ENCODE measurements around the gene ERH.
"Not testable (repeated sequence)": the region's sequence is repeated elsewhere in the genome, so short reads cannot be mapped to it uniquely, and the experiment has no call there.

ERH gene

DNA sequence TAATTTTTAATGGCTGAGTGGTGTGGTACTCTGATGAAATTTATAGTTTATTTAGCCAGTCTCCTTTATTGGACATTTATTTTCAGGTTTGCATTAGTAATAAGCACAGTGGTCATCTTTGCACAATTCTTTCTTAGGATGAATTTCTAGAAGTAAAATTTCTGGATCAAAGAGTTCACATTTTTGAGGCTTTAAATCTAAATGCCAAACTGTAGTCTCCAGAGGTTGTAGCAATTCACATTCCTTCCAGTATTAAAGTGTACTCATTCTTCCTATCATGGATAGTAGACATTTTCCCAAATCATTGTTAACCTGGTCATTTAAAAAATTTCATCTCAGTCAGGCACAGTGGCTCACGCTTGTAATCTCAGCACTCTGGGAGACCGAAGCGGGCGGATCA, 25.2 kb upstream of the ERH start:
- Histone ChIP-seq H3K4me1 (ENCODE audit: insufficient read depth, low read length) (no peaks in the 10 kb centered on the region), H3K4me3 (ENCODE audit: low read length) (no peak overlapping the region), H3K27ac (ENCODE audit: low read depth, low read length) (no peak overlapping the region), H3K9me3 (ENCODE audit: insufficient read depth, low read depth, low read length) (peaks cover 12% of the 10 kb centered on the region), H3K27me3 (ENCODE audit: insufficient read depth, low read length) (no peaks in the 10 kb centered on the region), H3K9ac (ENCODE audit: low read depth, low read length) (no peak overlapping the region), H3K36me3 (ENCODE audit: insufficient read depth, low read length) (peaks cover 43% of the 10 kb centered on the region)
- 96% methylated on average over 4 of the region's 4 CpGs for WGBS

DNA sequence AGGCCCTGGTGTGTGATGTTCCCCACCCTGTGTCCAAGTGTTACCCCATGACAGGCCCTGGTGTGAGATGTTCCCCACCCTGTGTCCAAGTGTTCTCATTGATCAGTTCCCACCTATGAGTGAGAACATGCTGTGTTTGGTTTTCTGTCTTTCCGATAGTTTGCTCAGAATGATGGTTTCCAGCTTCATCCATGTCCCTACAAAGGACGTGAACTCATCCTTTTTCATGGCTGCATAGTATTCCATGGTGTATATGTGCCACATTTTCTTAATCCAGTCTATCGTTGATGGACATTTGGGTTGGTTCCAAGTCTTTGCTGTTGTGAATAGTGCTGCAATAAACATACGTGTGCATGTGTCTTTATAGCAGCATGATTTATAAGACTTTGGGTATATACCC, 18.0 kb upstream of the ERH start:
- not testable (repeated sequence) for H3K9ac ChIP-seq (ENCODE audit: low read depth, low read length); H3K27me3 ChIP-seq (ENCODE audit: insufficient read depth, low read length); H3K4me1 ChIP-seq (ENCODE audit: insufficient read depth, low read length); H3K9me3 ChIP-seq (ENCODE audit: insufficient read depth, low read depth, low read length); H3K36me3 ChIP-seq (ENCODE audit: insufficient read depth, low read length); H3K4me3 ChIP-seq (ENCODE audit: low read length); H3K27ac ChIP-seq (ENCODE audit: low read depth, low read length)
- WGBS, result 98% methylated on average over 3 of the region's 4 CpGs

DNA sequence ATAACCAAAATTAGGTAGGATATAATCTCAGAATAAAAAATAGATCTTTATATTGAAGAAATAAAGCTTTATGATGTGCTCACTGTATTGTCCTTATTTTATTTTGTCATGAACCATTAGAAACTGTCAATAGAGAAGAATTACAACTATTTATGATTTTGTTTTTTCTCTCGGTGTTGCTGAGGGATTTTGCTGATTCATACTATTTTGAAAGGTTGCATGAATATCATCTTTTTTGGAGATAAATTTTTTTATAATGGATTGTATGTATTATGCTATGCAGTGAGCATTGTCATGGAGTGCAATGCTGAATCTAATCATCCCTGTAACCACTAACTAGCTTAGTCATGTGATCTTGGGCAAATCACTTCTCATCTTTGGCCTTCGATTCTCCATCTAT, 15.4 kb upstream of the ERH start:
- no peaks in the 10 kb centered on the region for H3K27me3 ChIP-seq (ENCODE audit: insufficient read depth, low read length)
- H3K4me1 ChIP-seq (ENCODE audit: insufficient read depth, low read length), result no peaks in the 10 kb centered on the region
- no peak overlapping the region for H3K27ac ChIP-seq (ENCODE audit: low read depth, low read length)
- no peak overlapping the region for H3K9ac ChIP-seq (ENCODE audit: low read depth, low read length)
- H3K4me3 ChIP-seq (ENCODE audit: low read length), result no peak overlapping the region
- H3K36me3 ChIP-seq (ENCODE audit: insufficient read depth, low read length), result no peaks in the 10 kb centered on the region
- 100% methylated on average over 1 of the region's 2 CpGs for WGBS
- H3K9me3 ChIP-seq (ENCODE audit: insufficient read depth, low read depth, low read length), result no peaks in the 10 kb centered on the region

DNA sequence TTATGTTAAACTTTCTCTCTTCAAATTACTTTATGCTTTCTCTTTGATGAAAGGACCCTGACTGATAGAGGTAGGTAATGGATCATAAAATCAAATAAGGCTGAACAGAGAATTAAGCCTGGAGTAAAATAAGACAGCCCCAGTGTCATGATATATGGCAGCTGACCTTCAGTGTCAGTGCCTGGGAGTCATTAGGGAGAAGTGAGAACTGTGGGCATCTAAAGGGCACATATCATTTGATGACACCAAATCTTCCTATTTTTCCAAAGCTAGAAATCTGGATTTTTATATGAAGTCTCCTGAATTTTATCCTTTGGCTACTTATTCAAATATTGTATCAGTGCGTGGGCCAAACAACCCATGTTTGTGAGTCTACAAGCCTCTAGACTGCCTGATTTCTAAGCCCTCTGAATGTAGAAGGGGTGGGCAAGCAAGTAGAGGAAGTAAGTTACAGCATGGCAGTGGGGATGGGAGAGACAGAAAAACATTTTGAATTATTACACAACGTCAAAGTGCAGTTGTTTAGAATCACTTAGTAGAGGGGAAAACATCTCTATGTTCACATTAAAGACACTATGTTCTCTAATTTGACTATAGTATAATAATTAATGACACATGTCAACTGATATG, 10.3 kb upstream of the ERH start:
- H3K9me3 ChIP-seq (ENCODE audit: insufficient read depth, low read depth, low read length), result no peaks in the 10 kb centered on the region
- H3K9ac ChIP-seq (ENCODE audit: low read depth, low read length), result no peak overlapping the region
- no peak overlapping the region for H3K27ac ChIP-seq (ENCODE audit: low read depth, low read length)
- no peaks in the 10 kb centered on the region for H3K36me3 ChIP-seq (ENCODE audit: insufficient read depth, low read length)
- H3K27me3 ChIP-seq (ENCODE audit: insufficient read depth, low read length), result no peaks in the 10 kb centered on the region
- H3K4me3 ChIP-seq (ENCODE audit: low read length), result no peak overlapping the region
- H3K4me1 ChIP-seq (ENCODE audit: insufficient read depth, low read length), result no peaks in the 10 kb centered on the region
- 94% methylated on average over 2 of the region's 2 CpGs for WGBS

DNA sequence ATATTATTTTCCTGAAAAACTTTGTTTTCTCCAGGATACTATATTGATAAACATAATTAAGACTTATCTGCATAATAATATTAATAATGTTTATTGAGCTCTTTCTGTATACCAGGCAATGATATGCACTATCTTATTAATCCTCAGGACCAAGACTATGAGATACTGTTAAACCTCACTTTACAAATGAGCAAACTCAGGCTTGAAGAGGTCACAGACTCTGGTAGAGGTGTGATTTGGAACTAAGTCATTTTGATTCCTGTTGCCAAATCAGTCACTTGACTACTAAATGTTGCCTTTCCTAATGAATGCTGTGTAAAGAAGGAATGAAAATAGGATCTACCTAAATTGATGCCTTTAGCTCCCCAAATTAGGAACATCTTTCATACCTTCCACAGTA, 7.7 kb upstream of the ERH start:
- Histone ChIP-seq H3K27me3 (ENCODE audit: insufficient read depth, low read length) (no peaks in the 10 kb centered on the region), H3K27ac (ENCODE audit: low read depth, low read length) (no peak overlapping the region), H3K9ac (ENCODE audit: low read depth, low read length) (no peak overlapping the region), H3K4me3 (ENCODE audit: low read length) (no peak overlapping the region), H3K9me3 (ENCODE audit: insufficient read depth, low read depth, low read length) (no peaks in the 10 kb centered on the region), H3K4me1 (ENCODE audit: insufficient read depth, low read length) (no peaks in the 10 kb centered on the region), H3K36me3 (ENCODE audit: insufficient read depth, low read length) (no peaks in the 10 kb centered on the region)

DNA sequence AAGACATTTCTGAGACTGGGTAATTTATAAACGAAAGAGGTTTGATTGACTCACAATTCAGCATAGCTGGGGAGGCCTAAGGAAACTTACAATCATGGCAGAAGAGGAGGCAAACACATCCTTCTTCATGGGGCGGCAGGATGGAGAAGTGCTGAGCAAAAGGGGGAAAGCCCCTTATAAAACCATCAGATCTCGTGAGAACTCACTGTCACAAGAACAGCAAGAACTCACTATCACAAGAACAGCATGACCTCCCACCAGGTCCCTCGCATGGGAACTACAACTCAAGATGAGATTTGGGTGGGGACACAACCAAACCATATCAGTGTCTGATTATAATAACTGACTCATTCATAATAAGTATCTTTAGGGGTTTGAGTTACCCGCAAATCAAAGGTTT, 6.8 kb upstream of the ERH start:
- Histone ChIP-seq H3K27me3 (ENCODE audit: insufficient read depth, low read length) (no peaks in the 10 kb centered on the region), H3K9me3 (ENCODE audit: insufficient read depth, low read depth, low read length) (no peaks in the 10 kb centered on the region), H3K9ac (ENCODE audit: low read depth, low read length) (no peak overlapping the region), H3K27ac (ENCODE audit: low read depth, low read length) (no peak overlapping the region), H3K4me3 (ENCODE audit: low read length) (no peak overlapping the region), H3K36me3 (ENCODE audit: insufficient read depth, low read length) (no peaks in the 10 kb centered on the region), H3K4me1 (ENCODE audit: insufficient read depth, low read length) (peaks cover 9% of the 10 kb centered on the region)
- 94% methylated on average over 5 of the region's 5 CpGs for WGBS

DNA sequence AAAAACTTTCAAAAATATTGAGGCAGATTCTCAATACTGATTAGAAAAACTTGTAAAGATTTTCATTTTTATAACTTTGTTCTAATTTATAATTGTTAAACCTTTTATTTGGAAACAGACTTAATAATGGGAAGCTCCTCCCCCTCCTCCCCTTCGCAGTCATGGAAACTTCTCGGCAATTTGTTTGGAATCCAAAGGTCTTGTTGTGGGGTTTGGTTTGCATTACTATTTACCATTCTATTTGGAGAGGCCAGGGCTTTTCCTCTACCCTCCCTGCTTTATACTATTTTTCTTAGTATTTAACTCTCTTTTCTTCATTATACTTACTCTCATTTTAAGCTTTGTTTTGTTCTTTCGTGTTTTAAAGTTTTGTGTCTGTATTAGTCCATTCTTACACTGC, 6.4 kb upstream of the ERH start:
- no peaks in the 10 kb centered on the region for H3K36me3 ChIP-seq (ENCODE audit: insufficient read depth, low read length)
- H3K27ac ChIP-seq (ENCODE audit: low read depth, low read length), result no peak overlapping the region
- no peaks in the 10 kb centered on the region for H3K27me3 ChIP-seq (ENCODE audit: insufficient read depth, low read length)
- H3K9me3 ChIP-seq (ENCODE audit: insufficient read depth, low read depth, low read length), result no peaks in the 10 kb centered on the region
- H3K4me1 ChIP-seq (ENCODE audit: insufficient read depth, low read length), result peaks cover 11% of the 10 kb centered on the region
- no peak overlapping the region for H3K4me3 ChIP-seq (ENCODE audit: low read length)
- no peak overlapping the region for H3K9ac ChIP-seq (ENCODE audit: low read depth, low read length)
- no CpG with 5 or more reads among the region's 3 CpGs for WGBS

DNA sequence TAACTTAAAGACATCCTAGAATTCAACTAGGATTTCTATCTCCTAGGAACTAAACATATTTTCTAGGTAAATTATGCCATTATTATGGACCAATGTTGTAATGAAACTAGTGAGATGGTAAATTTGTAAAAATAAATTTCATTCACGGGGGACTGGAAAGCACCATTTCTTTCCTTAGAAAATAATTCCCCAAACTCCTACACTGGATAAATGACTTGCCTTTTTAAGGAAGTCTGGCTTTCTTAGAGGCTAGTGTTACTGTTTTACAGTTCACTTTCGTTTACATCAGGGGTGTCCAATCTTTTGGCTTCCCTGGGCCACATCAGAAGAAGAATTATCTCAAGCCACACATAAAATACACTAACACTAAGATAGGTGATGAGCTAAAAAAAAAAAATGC, 3.7 kb upstream of the ERH start:
- peaks cover 2% of the 10 kb centered on the region; the same call in 1 of the 2 replicates for H3K36me3 ChIP-seq (ENCODE audit: insufficient read depth, low read length)
- H3K4me1 ChIP-seq (ENCODE audit: insufficient read depth, low read length), result peaks cover 17% of the 10 kb centered on the region
- H3K9ac ChIP-seq (ENCODE audit: low read depth, low read length), result no peak overlapping the region
- H3K27me3 ChIP-seq (ENCODE audit: insufficient read depth, low read length), result no peaks in the 10 kb centered on the region
- WGBS, result 83% methylated on average over 1 of the region's 2 CpGs
- no peak overlapping the region for H3K27ac ChIP-seq (ENCODE audit: low read depth, low read length)
- no peak overlapping the region; the same call in 1 of the 2 replicates for H3K4me3 ChIP-seq (ENCODE audit: low read length)
- no peaks in the 10 kb centered on the region for H3K9me3 ChIP-seq (ENCODE audit: insufficient read depth, low read depth, low read length)

DNA sequence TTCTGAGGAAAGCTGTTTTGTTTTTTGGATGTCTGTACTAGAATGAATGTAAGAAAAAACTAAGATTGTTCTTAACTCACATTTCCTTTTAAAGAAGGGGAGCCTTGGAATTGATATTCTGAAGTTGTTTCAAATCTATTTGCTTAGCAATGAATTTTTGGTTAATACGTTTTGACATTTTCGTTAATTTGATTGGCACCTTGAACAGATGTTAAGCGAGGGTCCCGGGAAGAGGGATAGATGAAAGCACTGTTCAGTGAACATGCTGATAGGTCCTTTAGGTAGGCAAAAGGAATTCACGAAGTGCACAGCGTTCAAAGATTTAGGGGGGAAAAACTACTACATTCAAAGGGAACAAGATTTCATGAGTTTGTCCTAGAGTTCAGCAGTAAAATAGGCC, 2.1 kb upstream of the ERH start:
- Histone ChIP-seq H3K9ac (ENCODE audit: low read depth, low read length) (no peak overlapping the region; the same call in 1 of the 2 replicates), H3K27ac (ENCODE audit: low read depth, low read length) (no peak overlapping the region), H3K9me3 (ENCODE audit: insufficient read depth, low read depth, low read length) (no peaks in the 10 kb centered on the region), H3K36me3 (ENCODE audit: insufficient read depth, low read length) (peaks cover 19% of the 10 kb centered on the region), H3K27me3 (ENCODE audit: insufficient read depth, low read length) (no peaks in the 10 kb centered on the region), H3K4me1 (ENCODE audit: insufficient read depth, low read length) (peaks cover 20% of the 10 kb centered on the region), H3K4me3 (ENCODE audit: low read length) (peak overlapping the region; percentile 86)
- WGBS, result 88% methylated on average over 6 of the region's 6 CpGs

DNA sequence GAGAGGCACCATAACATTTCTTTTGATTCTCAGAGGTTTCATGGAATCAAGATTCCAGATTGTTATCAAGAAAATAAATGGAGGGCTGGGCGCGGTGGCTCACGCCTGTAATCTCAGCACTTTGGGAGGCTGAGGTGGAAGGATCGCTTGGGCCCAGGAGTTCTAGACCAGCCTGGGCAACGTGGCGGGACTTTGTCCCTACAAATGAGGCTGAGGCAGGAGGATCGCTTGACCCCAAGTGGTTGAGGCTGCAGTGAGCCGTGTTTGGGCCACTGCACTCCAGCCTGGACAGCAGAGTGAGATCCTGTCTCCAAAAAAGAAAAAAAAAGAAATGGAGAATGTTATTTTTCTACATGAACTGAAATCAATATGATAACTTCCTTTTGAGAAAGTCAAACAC, 1.7 kb upstream of the ERH start:
- no peaks in the 10 kb centered on the region for H3K9me3 ChIP-seq (ENCODE audit: insufficient read depth, low read depth, low read length)
- H3K27me3 ChIP-seq (ENCODE audit: insufficient read depth, low read length), result no peaks in the 10 kb centered on the region
- WGBS, result 97% methylated on average over 8 of the region's 8 CpGs
- H3K27ac ChIP-seq (ENCODE audit: low read depth, low read length), result no peak overlapping the region
- peaks cover 20% of the 10 kb centered on the region for H3K4me1 ChIP-seq (ENCODE audit: insufficient read depth, low read length)
- peak overlapping the region; percentile 86 for H3K4me3 ChIP-seq (ENCODE audit: low read length)
- peaks cover 23% of the 10 kb centered on the region for H3K36me3 ChIP-seq (ENCODE audit: insufficient read depth, low read length)
- H3K9ac ChIP-seq (ENCODE audit: low read depth, low read length), result no peak overlapping the region

DNA sequence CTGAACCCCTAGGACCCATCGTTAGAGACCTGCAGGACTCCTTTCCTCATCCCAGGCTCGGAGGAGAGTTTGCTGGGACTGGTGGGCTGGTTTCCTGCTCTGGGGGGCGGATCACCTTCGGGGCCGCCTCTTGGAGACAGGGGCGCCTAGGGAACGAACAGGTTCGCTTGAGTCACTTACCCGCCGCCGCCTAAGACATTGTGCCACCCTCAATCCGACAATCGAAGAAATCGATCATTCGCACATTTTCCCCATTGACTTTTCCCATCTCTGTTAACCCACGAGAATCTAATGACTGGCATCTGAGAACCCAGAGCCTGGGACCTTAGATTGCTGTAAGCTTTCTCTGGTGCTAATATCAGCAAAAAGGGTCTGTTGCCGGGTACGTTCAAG, 715 bp upstream of the ERH start:
- peak overlapping the region; percentile 89 for H3K27ac ChIP-seq (ENCODE audit: low read depth, low read length)
- H3K9ac ChIP-seq (ENCODE audit: low read depth, low read length), result peak overlapping the region; percentile 95
- H3K36me3 ChIP-seq (ENCODE audit: insufficient read depth, low read length), result peaks cover 33% of the 10 kb centered on the region
- H3K9me3 ChIP-seq (ENCODE audit: insufficient read depth, low read depth, low read length), result no peaks in the 10 kb centered on the region
- H3K4me1 ChIP-seq (ENCODE audit: insufficient read depth, low read length), result peaks cover 20% of the 10 kb centered on the region
- no peaks in the 10 kb centered on the region for H3K27me3 ChIP-seq (ENCODE audit: insufficient read depth, low read length)
- under 1% methylated on average over 18 of the region's 18 CpGs for WGBS
- H3K4me3 ChIP-seq (ENCODE audit: low read length), result peak overlapping the region; percentile 86

DNA sequence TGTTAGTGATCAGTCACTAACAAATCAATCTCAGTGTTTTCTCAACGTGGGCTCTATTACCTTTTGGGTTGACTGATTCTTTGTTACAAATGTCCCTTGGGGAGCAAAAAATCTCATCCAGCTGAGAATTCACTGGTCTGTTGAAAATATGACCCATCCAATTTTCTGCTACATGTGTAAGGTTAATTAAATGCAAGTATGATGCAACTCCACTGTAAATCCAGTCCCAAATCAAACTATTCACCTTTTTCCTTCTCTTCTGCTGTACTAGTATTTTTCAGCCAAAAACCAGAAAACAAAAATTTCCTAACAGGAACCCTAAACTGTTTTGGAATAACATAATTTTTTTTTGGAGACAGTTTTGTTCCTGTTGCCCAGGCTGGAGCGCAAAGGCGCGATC, 2.2 kb downstream of the ERH start:
- Histone ChIP-seq H3K27me3 (ENCODE audit: insufficient read depth, low read length) (no peaks in the 10 kb centered on the region), H3K9ac (ENCODE audit: low read depth, low read length) (no peak overlapping the region), H3K4me3 (ENCODE audit: low read length) (0 out of 2 replicates have a peak overlapping the region, but pooled peaks have one; percentile 86), H3K27ac (ENCODE audit: low read depth, low read length) (no peak overlapping the region), H3K4me1 (ENCODE audit: insufficient read depth, low read length) (peaks cover 20% of the 10 kb centered on the region), H3K9me3 (ENCODE audit: insufficient read depth, low read depth, low read length) (no peaks in the 10 kb centered on the region), H3K36me3 (ENCODE audit: insufficient read depth, low read length) (peaks cover 61% of the 10 kb centered on the region)
- 98% methylated on average over 4 of the region's 4 CpGs for WGBS

Measured in HUES64 (cell line).